GM19463 (cell line): ENCODE data around the gene PPP6R2.

ENCODE experiments used
- ATAC-seq: cut with Tn5 transposase; IDR thresholded peaks from one replicate; pipeline ENCODE4 v1.9.1; 2021; ENCODE audit warnings: mild to moderate bottlenecking, moderate library complexity; ENCODE audit not compliant: unreplicated experiment

Gene PPP6R2

DNA sequence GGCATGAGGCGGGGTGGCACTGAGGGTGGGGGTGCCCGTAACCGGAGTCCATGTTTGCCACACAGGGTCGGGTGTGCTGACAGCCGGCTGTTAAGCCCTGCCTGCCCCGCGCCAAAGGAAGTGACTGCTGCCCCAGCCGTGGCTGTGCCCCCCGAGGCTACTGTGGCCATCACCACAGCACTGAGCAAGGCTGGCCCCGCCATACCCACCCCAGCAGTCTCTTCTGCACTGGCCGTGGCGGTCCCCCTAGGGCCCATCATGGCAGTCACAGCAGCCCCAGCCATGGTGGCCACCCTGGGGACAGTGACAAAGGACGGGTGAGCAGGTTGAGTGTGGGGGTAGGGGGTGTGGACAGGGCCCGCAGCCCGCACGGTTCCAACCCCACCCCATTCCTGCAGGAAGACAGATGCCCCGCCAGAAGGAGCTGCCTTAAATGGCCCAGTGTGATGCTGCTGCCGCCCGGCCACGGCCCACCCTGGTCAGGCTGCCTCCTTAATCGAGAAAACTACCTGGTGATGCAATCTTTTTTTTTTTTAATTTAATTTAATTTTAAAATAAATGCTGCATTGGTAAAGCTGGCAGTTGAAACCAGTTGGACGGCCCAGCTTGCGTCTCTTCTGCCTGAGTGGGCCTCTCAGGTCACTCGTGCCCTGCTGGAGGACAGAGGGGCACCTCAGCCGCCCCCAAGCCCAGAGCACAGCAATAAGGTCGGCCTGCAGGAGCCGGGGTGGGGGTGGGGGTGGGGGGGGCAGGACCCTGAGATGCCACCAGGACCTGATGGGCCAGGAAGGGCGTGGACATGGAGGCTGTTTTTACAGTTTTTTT is 100.9 kb downstream of the PPP6R2 start:
- ATAC-seq: no peak

DNA sequence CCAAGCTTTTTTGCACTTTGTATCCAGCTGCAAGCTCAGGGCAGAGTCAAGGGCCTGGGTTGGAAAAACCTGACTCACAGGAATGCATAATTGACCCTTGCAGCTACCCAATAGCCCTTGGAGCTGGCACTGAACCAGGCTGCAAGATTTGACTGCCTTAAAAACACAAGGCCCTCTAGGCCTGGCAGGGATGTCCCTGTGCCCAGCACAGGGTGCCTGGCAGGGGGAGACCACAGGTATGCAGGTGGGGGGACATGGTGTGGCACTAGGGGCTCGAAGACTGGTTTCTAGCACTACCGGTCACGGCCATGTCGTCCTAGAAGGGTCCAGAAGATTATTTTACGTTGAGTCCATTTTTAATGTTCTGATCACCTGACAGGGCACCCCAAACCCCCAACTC is 101.5 kb downstream of the PPP6R2 start:
- no peak for ATAC-seq

DNA sequence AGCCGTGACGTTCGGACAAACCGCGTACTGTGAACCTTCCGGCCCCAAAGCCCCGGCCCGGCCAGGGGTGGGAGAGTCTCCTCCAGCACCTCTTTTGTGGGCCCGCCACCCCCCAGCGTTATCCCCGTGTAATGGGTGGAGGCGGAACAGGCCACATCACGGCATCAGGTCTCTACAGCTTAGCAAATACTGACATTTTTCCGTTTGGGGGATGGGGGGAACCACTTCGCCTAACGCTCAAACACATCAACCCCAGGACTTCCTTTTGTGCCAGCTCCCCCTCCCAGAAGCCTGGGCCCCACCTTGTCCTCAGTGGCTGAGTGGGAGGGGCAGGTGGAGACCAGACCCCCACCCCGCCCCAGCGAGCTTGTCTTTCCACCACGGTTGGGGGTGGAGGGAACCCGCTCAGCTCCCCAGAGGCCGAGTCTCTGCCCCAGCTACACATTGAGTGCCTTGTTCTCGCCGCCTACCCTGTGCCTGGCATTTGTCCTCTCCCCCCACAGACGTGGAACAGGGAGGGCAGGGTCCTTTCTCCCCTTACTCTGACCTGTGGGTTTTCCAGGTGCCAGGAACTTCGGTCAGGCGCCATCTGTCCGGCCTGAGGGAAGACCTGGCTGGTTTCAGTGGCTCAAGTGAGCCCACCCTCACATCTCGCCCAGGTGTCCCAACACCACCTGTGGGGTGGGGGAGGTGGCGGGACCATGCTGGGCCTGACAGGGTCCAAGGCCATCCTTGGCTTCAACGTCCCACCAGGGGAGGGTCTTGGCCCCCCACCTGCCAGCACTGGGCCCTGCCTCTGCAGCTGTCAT is 102.1 kb downstream of the PPP6R2 start:
- ATAC-seq: no peak

DNA sequence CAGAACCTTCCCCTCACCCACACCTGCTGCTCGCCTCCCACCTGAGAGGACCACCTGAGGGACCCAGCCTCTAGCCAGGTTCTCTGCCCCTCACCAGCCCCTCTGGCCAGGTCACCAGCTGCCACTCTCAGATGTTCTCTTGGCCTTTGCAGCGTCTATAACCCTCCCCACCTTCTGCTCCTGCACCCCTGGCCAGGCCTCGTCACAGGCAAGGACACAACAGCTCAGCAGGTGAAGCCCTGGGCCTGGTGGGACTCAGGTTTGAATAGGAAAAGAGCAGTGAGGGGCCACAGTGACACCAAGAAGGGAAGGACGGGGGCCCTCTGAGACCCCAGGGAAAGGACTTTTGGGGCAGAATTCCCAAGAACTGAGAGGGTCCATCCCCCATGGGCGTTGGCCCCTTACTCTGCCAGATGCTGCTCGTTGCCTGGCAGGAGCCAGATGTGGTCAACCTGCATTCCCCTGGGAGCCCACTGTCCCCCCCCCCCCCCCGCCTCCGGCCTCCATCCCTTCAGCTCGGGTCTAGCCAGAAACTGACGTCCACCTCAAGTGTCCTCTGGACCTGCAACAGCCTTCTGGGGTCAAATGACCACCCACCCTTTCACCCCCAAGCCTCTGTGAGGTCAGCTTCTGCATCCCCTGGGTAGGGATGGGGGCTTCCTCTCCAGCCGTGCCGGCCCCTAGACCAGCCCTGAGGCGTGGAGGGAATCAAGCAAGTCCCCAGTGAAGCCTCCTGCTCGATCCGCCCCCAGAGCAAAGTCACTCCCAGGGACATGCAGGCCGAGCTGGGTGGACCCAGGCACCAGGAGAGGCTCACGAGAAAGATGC is 103.0 kb downstream of the PPP6R2 start:
- no peak for ATAC-seq

DNA sequence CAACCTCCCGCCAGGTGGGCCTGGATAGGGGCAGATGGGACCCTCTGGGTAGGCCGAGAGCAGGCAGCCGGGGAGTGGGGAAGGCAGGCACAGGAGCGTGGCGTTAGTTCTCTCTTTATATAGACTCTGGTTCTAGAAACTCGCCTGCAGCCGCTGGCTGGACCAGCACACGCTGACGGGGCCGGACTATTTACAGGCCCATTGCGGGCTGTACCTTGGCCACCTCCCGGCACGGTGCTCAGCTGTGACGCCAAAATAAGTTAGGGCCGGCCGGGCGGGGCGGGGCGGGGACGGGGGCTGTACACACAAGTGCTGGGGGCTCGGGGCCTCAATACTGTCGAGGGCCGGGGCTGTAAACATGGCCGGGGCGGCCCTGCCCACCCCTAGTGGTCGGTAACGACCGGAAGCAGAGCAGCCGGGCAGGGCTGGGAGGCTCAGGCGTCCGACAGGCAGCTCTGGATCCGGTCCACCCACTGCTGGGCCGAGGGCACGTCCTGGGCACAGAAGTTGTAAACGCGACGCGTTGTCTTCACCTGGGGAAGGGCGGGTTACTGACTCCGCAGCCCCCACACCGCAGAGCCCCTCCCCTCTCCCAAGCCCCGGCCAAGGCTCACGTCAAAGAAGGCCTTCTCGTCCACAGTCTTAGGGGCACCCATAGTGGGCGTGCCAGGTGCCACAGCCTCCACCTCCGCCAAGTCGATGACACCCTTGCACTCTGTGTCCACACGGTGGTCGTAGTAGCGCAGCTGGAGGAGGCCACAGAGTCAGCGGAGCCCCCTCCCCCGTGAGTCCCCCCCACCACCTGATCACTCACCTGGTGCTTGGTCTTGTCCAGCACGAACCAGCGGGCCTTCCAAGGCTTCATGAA is 103.8 kb downstream of the PPP6R2 start:
- ATAC-seq: no peak

DNA sequence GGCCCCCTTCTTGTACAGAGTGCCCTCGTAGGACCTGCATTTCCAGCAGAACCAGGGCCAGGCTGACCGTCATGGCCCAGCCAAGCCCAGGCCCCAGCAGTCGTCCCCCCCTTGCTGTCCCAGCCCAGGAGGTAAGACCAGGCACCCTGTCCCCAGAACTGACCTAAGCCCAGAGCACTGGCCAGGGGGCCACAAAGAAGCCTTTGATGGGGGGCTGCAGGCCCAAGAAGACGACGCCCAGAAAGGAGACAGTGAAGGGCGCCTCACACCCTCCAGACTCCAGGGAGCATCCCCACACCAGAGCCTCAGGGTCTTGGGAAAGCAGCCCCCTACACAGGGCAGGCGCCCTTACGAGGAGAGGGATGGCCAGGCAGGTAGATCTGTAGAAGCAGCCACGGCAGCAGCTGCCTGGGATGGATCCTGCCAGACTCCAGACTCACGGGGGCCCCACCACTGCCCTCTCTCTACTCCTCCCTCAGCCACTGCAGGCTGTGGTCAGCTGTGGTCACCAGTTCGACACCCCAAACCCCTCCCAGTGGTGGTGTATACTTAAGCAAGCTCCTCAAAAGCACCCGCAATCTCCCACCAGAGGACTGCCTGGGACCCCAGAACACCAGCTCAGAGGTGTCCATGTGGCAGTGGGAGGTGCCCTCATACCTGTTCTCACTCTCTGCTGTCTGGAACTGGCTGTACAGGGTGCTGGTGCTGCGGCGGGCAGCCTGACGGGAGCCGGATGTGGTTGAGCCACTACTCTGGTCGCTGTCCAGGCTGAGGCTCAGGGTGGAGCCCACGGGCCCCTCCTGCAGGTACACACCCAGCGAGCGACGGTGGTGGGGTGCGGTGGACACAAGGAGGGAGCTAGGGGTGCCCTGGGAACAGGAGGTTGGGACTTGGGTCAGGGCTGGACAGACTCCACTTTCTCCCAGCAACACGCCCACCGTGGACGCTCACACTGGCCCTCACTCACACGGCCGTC is 104.7 kb downstream of the PPP6R2 start:
- ATAC-seq: no peak

DNA sequence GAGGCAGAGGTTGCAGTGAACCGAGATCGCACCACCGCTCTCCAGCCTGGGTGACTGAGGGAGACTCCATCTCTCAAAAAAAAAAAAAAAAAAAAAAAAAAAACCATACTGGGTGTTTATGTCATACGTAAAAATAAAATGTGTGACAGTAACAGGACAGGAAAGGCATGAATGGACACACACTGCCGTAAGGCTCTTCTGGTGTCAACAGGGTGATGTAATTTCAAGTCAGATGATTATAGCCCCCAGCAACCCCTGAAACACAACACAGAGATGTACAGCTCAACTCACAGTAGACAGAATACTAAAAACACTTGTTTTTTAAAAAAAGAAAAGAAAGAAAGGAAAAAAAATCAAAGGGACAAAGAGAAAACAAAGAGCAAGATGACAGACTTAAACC is 109.5 kb downstream of the PPP6R2 start:
- no peak for ATAC-seq

DNA sequence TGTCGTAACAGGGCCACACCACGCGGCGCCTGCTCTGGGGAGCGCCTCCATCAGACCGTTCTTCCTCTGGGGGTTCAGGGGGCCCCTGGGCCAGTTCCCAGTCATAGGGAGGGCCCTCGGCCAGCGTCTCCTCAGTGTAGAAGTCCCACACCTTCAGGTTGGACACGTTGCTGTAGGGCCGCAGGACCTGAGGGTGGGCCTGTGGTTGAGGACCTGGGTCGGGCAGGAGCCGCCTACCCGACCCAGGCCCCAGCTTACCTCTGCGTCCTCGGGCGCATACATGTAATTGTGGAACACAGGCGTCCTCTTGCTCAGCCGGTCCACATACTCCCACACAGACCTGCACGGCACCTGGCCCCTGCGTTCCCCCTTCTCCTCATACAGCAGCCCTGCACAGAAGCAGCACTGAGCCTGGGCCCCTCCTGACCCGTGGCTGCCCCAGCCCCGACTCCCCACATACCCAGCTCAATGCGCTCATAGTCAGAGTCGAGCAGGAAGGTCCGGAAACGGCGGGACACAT is 111.5 kb downstream of the PPP6R2 start:
- no peak for ATAC-seq

DNA sequence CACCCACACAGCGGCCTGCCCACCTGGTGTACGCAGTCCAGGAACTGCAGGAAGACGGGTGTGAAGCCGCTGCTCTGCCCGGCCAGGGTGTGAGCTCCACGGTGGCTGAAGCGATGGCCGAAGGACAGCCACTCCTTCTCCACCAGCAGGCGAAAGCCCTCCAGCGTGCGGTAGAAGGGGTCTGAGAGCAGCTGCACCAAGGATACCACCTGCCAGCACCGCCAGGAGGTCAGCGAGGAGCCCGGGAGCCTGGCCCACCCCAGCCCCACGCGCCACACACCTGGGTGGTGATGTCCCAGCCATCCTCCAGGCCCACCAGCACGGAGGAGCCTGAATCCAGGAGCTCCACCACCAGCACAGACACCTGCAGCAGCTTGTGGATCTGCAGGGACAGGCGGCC is 112.1 kb downstream of the PPP6R2 start:
- no peak for ATAC-seq

DNA sequence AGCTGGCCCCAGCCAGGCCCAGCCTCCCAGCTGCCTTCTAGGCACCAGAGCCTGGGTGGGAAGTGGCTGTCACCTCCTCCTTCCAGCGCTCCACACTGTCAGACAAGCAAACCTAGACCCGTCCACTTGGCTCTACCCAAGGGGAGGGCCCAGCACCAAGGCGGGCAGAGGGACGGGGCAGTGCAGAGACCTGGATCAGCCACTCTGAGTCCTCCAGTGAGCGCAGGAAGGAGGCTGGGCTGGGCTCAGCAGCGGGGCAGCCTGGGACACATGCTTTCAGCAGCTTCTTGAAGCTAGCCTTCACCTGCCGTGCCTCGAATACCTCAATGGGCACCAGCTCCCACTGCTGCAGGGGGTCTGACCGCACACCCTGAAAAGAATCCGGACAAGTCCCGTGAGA is 112.9 kb downstream of the PPP6R2 start:
- ATAC-seq: no peak

DNA sequence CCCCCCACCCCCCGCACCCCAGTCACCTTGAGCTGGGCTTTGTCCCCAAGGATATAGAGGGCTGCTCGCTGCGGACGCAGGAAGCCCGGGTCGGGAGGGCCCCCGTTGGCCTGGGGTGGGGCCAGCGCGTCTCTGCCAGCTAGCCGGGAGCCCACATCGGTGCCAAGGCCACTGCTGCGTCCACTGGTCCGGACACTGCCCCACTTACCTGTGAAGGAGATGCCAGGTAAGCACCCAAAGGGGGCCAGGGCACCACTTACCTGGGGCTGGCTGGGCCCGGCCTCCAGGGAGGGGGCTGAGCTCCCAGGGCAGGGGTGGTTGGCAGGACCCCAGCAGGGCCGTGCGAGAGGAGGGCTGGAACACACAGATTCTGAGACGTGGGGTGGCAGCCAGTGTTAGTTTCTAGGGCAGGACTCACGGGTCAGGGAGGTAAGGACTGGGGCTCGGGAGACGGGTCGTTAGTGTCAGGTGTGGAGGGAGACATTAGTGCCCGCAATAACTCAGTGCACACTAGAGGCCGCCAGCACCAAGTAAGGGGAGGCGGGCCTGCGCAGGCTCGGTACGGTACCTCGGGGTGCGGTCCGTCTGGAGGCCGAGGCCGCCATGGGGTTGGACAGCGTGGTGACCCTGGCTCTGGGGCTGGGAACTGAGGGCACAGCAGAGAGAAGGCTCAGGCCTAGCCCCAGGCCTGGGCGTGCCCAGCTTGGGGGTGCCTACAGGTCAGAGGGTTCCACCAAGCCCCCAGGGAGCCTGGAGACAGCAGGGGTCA is 113.5 kb downstream of the PPP6R2 start:
- no peak for ATAC-seq

DNA sequence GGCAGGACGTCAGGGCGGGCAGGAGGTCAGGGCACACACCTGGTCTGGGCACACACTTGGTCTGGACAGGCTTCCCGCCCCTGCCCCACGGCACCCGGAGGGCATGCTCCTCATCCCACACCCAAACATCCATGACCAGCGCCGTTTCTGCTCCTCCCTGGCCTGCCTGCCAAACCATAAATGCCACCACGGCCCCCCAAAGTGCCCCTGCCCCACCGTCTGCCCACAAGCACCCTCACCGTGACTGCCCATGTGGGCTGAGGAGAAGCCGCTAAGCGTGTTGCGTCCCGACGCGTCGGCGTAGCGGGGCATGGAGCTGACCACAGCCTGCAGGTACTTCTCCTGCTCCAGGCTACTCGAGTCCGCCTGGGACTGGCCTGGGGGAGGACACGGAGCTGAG is 115.9 kb downstream of the PPP6R2 start:
- ATAC-seq: no peak

DNA sequence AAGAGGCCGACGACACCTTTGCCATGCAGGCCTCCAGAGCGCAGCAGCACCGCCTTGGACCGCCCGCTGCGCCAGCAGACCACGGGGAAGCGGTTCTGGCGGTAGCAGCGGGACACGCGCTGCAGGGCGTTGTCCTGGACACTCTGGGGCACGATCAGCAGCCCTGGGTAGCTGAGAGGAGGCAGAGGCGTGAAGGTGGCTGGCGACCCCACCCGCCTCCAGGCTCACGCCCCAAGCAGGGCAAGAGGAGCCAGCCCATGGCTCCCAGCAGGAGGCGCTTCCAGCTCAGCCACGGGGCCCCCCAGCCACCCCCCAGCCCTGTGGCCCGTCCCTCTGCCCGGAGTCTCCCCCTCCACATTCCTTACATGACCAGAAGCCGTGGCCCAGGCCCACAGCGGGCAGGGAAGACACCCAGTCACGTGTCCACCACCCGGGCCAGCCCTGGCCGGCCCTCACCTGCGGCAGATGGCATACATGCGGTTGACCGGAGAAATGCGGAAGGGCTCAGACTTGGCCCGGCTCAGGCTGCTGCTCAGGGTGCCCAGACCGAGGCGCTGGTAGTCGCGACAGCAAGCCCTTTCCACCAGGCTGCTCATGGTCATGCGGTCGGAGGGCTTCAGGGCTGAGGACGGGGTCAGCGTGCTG is 116.5 kb downstream of the PPP6R2 start:
- no peak for ATAC-seq

DNA sequence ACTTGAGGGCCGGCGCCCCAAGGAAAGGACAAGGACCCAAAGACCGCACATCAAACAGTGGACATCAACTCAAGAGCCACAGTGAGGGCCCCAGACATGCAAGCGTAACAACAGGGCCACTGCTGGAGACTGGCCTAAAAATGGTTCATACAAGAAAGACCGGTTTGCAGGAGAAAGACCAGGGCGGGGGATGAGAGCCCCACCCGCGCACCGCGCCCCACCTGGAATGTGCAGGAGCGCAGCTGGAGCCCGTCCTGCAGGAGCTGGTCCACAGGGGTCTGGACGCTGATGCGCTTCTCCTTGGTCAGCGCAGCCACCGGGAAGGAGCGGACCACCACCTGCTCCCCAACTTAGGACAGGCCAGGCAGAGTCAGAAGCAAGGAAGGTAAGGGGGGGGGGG is 117.8 kb downstream of the PPP6R2 start:
- ATAC-seq: no peak

DNA sequence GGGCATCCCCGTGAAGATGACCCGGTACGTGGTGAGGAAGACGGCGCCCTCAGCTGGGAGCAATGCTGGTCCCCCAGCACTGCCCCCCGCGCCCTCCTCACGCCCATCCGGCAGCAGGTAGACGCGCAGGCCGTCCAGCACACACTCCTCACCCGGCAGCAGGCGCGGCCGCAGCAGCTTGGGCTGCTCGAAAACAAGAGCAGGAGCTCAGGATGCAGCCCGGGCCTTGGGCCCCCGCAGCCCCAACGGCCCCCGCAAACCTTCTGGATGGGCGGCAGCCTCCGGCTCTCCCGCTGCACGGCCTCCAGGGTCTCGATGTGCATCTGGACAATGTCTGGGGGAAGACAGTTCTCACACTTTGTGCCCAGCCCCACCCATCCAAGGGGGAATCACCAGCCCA is 118.4 kb downstream of the PPP6R2 start:
- no peak for ATAC-seq

DNA sequence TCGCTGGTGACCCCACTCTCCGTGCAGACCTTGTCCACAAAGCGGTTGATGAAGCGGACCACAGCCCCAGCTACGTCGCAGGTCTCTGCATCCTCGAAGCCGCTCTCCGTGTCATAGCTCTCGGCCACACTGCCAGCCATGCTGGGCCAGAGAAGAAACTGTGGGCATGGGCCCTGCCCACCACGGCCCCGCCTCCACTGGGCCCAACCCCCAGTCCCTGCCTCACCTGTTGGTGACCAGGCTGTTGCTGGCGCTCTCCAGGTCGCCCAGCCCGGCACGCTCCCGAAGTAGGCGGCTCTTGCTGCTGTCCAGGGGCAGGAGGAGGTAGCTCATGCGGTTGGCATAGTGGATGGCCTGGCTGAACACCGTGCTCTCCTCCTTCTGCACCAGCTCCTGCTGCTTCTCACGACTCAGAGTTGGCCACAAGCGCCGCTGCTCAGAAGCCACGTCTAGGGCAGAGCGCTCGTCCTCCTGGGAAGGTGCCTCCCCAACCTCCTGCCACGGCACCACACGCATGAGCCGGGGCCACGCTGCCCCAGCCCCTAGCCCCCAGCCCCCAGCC is 118.9 kb downstream of the PPP6R2 start:
- no peak for ATAC-seq

DNA sequence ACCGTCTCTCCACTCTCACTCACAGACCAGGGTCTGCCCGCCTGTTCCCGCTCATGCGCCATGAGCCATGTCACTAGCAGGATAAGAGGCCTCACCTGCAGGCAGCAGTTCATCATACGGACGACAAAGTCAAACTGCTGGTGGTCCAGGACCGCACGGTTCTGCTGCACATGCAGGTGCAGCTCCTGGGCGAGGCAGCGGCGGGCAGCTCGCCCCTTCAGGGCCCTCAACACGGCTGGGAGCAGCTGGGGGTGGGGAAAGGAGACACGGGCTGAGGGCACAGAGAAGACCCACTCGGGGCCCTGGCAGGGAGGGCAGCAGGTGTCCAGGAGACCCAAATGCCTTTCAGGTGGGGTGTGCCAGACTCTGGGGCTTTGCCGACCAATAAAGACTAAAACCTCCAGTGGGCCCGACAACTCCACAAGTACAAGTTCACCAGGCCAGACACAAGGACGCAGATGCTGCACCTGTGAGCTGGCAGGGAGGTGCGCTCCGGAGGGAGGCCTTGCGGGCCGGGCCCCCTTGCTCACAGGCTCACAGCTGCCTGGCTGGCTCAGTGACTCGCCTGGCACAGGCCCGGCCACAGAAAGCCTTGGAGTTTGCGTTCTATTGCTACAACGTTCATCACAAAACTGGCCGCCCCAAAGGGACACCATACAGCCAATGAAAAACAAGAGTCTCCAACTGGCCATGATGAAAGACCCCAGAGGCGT is 120.2 kb downstream of the PPP6R2 start:
- ATAC-seq: no peak
